ENCODE data around the gene ADRB2. TPM values are rescaled to one million over a fixed set of nuclear protein-coding genes. Genes with fewer than 3 reads are reported as not detected.

Gene ADRB2
- polyA plus RNA-seq, 2 of the 4 experiments (the other 2 are of a cell fraction), result 0.18 to 0.34 TPM

DNA sequence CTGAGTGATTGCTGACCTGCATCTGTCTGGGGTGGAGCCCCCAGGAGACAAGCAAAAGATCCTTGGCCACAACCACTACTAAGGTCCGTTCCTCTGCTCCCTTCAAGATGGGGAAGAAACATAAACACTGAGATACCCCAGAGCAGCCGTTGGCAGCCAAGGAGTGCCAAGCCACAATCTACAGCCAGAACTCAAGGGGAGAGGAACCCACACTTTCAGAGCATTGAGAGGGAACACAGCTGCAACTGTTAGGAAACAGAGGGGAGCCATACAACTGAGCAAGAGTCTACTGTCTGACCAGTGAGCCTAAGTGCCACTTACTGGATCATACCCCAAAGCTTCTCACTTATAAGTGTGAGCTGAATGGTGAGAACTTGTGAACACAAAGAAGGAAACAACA, 44.6 kb upstream of the ADRB2 start (continued):
- TF ChIP-seq MYC (IDR thresholded peaks at IDR 0.05; ENCODE audit: borderline replicate concordance, low read length) (no peak), ESRRA (IDR thresholded peaks at IDR 0.05; ENCODE audit: borderline replicate concordance, low read length) (no peak)

DNA sequence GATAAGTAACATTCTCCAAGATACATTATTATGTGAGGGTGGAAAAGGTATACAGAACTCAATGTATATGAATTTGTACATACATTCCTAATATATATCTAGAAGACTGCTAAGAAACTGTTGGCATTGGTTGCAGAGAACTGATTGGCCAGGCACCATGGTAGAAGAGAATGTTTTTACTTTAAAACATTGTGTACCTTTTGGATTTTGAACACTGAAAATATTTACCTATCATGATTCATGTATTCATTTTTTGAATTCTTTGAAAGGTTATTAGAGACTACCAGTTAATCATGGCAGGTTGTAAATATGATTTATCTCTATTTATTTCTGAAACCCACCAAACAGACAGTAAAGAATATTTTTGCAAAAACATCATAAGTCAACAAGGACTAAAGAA, 41.2 kb upstream of the ADRB2 start:
- no peak for ATAC-seq
- no peak for DNase-seq (ENCODE audit: low read depth in 1 of 2, low spot score in 1 of 2)
- POLR2A ChIA-PET, result no interaction called here
- CTCF ChIA-PET, result no interaction called here
- TF ChIP-seq JUN (IDR thresholded peaks at IDR 0.05) (no peak), HOXA7 (CRISPR knock-in tag; IDR thresholded peaks at IDR 0.05) (no peak), ZFP36 (IDR thresholded peaks at IDR 0.05; ENCODE audit: borderline replicate concordance, partially characterized antibody) (no peak), RARB (CRISPR knock-in tag; IDR thresholded peaks at IDR 0.05) (no peak), FOSB (CRISPR knock-in tag; IDR thresholded peaks at IDR 0.05) (no peak), EHF (CRISPR knock-in tag; IDR thresholded peaks at IDR 0.05) (no peak), JUNB (IDR thresholded peaks at IDR 0.05) (no peak), GATA3 (IDR thresholded peaks at IDR 0.05; ENCODE audit: borderline replicate concordance) (no peak)
- TF ChIP-seq, protein P1, sequence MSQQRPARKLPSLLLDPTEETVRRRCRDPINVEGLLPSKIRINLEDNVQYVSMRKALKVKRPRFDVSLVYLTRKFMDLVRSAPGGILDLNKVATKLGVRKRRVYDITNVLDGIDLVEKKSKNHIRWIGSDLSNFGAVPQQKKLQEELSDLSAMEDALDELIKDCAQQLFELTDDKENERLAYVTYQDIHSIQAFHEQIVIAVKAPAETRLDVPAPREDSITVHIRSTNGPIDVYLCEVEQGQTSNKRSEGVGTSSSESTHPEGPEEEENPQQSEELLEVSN (IDR thresholded peaks at IDR 0.05; ENCODE audit: borderline replicate concordance, low read depth), result no peak
- Histone ChIP-seq H3K27ac (no peak overlapping the region), H3K4me3 (no peak overlapping the region), H3K4me1 (no peaks in the 10 kb centered on the region), H3K9me3 (no peaks in the 10 kb centered on the region), H3K4me2 (no peak overlapping the region)
- no peak for FAIRE-seq

DNA sequence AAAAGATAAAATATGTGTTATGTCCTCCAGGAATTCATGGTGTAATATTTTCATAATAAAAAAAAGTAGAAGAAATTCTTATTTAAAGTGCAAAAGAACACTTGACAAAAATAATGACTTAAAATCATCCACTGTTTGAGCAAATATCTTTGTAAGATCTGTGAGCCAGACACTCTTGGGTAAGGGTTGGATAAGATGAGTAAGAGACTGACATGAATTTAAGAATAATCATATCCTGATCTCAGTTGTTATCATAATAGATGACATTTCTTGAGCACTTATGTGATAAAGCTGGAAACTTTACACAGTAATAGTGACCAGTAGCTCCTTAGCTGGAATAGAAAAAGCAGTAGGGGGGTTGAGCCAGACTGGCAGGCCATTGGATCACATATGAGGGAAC, 40.0 kb upstream of the ADRB2 start:
- no peak overlapping the region for H3K4me3 ChIP-seq
- no peaks in the 10 kb centered on the region for H3K4me1 ChIP-seq
- ATAC-seq (no peak), FAIRE-seq (no peak), DNase-seq (ENCODE audit: low read depth in 1 of 2, low spot score in 1 of 2) (no peak)
- H3K9me3 ChIP-seq, result no peaks in the 10 kb centered on the region
- TF ChIP-seq, protein P2, sequence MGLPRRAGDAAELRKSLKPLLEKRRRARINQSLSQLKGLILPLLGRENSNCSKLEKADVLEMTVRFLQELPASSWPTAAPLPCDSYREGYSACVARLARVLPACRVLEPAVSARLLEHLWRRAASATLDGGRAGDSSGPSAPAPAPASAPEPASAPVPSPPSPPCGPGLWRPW (IDR thresholded peaks at IDR 0.05), result no peak
- no peak for TF ChIP-seq MAFK (IDR thresholded peaks at IDR 0.05; ENCODE audit: partially characterized antibody)
- no peak for TF ChIP-seq HOXB13 (CRISPR knock-in tag; IDR thresholded peaks at IDR 0.05; ENCODE audit: low read depth)
- no peak for TF ChIP-seq HDAC2 (IDR thresholded peaks at IDR 0.05)
- no peak for TF ChIP-seq ZC3H11A (IDR thresholded peaks at IDR 0.05)
- TF ChIP-seq NFE2L2 (conservative IDR thresholded peaks at IDR 0.05; ENCODE audit: low read length), result no peak
- TF ChIP-seq MYC (IDR thresholded peaks at IDR 0.05; ENCODE audit: borderline replicate concordance, low read length), result no peak
- no peak for TF ChIP-seq JUN (IDR thresholded peaks at IDR 0.05)
- TF ChIP-seq, protein P3, sequence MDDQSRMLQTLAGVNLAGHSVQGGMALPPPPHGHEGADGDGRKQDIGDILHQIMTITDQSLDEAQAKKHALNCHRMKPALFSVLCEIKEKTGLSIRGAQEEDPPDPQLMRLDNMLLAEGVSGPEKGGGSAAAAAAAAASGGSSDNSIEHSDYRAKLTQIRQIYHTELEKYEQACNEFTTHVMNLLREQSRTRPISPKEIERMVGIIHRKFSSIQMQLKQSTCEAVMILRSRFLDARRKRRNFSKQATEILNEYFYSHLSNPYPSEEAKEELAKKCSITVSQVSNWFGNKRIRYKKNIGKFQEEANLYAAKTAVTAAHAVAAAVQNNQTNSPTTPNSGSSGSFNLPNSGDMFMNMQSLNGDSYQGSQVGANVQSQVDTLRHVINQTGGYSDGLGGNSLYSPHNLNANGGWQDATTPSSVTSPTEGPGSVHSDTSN (IDR thresholded peaks at IDR 0.05), result no peak
- TF ChIP-seq HEYL (CRISPR knock-in tag; IDR thresholded peaks at IDR 0.05), result no peak
- no peak for TF ChIP-seq RCOR1 (IDR thresholded peaks at IDR 0.05; ENCODE audit: low read depth, low read length)
- no peak for TF ChIP-seq NR3C1 (IDR thresholded peaks at IDR 0.05)
- no peak for TF ChIP-seq CBX2 (IDR thresholded peaks at IDR 0.05; ENCODE audit: borderline replicate concordance, low read depth)
- TF ChIP-seq, protein P4, sequence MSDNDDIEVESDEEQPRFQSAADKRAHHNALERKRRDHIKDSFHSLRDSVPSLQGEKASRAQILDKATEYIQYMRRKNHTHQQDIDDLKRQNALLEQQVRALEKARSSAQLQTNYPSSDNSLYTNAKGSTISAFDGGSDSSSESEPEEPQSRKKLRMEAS (IDR thresholded peaks at IDR 0.05), result no peak
- TF ChIP-seq JUNB (IDR thresholded peaks at IDR 0.05), result no peak
- no peak for TF ChIP-seq RNF2 (IDR thresholded peaks at IDR 0.05; ENCODE audit: borderline replicate concordance, low read depth)
- TF ChIP-seq CHD4 (IDR thresholded peaks at IDR 0.05; ENCODE audit: borderline replicate concordance), result no peak
- no peak for TF ChIP-seq TP53 (CRISPR knock-in tag; IDR thresholded peaks at IDR 0.05)
- no peak for TF ChIP-seq HOXB5 (CRISPR knock-in tag; IDR thresholded peaks at IDR 0.05)
- ChIA-PET POLR2A (no interaction called here), CTCF (interaction anchor here (2.3 kb wide), 1 partner anchor 35 kb away, joined by 8 read pairs; no protein-coding TSS in a partner anchor)
- H3K27ac ChIP-seq, result no peak overlapping the region
- H3K4me2 ChIP-seq, result no peak overlapping the region

Measured in A549 (cell line).